GM21619 (cell line): ENCODE data around the gene MAFG.

Source experiments
- ATAC-seq: cut with Tn5 transposase; IDR thresholded peaks from one replicate; pipeline ENCODE4 v1.9.1; 2021; ENCODE audit not compliant: unreplicated experiment

MAFG gene

GRCh38 chr17:81899514-81900166 is 27.9 kb downstream of the MAFG start:
- no peak for ATAC-seq

DNA sequence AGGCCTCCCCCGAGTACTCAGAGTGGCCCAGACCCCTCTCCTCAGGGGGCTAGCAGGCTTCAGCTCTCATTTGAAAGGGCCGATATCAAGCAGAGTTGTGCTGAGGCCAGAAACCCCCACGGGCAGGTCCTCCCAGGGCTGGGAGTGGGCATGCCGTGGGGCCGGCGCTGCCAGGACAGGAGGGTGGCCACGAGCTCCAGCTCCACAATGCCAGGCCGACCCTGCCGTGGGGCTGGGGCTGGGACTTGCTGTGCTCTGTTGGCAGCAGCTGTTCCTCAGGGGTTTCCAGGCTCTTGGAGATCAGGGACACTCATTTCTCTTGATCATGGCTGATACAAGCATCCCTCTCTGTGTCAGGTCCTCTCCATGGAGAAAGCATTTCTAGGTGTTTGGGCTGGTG is 28.6 kb downstream of the MAFG start:
- no peak for ATAC-seq

DNA sequence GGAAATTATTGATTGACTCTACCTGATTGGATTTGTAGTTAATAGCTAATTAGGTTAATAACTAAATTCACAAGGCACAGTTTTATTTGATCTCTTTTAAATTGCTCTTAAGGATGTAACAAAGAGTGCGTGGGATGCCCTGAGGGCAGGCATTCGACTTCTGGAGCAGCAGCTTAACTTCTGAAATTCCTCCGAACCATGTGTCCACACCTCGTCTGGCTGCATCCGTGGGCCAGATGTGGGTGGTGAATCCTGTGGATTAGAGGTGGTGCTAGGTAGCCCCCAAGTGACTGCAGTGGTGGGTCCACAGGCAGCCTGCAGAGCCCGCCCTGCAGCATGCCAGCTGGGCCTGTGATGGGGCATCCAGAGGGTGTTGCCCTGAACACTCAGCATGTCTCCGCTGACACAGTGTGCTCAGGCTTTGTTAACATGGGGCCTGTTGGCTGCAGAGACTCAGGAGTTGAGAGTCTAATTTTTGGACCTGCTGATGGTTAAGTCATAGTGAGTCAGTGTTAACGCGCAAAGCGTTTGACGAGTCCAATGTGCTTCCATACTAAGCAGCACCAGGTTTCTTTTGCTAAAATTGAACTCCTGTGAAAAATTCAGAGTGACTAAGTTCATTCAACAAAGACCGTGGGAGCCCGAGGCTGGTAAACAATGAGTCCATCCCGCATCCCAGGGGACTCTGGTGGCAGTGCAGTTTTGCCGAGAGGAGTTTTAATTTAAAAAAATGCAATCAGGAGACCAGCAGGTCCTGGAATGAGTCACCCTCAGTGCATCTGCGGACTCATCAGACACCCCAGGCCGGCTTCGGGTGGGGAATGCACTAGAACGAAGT is 29.3 kb downstream of the MAFG start:
- ATAC-seq: no peak

- ATAC-seq: no peak
These were observed 32.1 kb downstream of the MAFG start for GRCh38 chr17:81895400-81895799.

DNA sequence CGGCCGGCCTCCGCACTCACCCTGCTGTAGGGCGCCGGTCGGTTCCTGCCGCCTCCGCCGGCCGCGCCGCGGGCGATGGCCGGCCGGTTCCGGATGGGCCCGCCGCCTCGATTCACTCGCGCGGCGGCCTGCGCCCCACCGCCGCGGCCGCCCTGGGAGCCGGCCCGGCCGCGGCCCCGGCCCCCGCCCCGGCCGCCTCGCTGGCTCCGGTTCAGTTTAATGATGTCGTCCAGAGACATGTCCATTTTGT is 36.3 kb downstream of the MAFG start:
- no peak for ATAC-seq

DNA sequence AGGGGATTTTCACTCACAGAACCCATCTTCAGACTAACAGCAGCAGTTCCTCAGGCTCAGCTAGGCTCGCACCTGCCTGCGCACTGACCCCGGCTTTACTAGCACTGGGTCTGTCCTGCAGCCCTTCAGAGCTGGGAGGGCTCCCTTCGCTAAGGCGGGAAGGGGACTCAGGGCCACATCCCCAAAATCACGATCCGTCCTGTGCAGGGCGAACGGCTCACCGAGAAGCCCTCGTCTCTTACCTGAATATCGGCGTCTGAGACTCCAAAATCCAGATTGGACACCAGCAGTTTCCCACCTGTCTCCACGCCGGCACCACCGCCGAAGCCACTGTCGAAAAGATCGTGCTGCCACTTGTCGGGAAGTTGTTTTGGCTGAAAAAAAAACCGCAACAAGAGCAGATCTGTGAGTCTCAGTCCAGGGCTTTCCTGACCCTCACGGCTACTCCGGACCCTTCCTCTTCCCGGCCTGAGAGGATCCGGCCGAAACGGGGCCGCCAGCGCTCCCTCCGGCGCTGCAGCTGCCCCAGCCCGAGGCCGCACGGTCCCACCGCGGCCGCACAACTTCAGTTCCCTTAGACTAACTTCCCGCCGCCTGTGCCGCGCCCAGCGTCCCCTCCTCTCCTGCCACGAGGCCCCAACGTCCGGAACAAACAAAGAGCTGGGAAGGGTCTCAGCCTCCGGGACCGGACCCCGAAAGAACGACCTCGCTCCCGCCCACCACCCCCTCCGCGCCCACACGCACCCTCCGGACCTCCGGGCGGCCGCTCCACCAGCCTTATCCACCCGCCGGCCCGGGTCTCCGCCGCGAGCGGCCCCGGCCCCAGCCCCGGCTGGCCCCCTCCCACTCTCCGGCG is 36.9 kb downstream of the MAFG start:
- ATAC-seq: peak; percentile 8

DNA sequence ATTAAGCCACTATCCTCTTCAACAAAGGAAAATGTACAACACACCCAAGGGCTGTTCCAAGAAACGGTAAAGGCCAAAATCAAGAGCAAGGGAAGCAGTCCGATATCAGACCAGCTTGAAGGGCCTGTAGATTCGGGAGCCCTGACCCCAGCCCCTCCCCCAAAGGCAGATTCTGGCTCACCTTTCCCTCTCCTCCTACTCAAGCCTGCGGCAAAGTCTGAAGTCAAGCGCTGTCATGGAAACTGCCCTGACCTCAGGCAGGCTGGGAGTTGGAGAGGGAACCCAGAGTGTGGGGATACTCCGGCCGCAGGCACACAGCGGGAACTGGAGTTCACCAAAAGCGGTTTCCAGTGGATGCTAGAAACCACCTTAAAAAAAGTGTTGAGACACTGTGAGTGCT is 37.9 kb downstream of the MAFG start:
- no peak for ATAC-seq

- no peak for ATAC-seq
These were observed 38.4 kb downstream of the MAFG start for GRCh38 chr17:81888988-81889595.

- no peak for ATAC-seq
These were observed 39.2 kb downstream of the MAFG start for GRCh38 chr17:81888105-81888987.

DNA sequence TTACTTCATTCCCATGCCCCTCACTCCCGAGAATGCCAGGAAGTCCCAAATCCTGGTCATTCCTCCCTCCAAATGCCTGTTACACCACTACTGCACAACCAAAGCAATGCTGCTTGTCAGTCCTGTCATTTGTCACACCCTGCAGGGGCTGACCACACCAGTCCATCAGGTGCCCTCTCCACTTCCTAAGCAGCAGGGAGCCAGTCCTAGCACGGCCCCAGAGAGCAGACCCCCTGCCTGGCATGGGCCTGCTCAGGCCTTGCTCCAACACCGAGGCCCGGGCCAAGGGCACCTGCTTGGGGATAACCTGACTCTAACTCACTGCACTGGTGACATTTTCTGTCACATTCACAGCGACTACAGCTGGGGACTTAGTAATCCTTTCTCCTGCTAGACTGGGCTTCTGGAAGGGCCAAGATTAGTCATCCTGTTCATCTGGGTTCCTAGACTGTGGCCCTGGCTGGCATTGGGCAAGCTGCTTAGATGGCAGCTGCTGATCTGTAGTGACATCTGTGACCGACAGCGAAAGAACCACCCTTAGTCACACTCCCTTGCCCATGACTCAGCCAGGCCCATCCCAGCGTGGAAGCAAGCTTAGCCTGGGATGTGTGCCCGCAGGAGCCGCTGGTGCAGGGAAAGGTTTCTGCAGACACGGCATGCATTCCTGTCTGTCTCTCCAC is 41.5 kb downstream of the MAFG start:
- ATAC-seq: no peak

DNA sequence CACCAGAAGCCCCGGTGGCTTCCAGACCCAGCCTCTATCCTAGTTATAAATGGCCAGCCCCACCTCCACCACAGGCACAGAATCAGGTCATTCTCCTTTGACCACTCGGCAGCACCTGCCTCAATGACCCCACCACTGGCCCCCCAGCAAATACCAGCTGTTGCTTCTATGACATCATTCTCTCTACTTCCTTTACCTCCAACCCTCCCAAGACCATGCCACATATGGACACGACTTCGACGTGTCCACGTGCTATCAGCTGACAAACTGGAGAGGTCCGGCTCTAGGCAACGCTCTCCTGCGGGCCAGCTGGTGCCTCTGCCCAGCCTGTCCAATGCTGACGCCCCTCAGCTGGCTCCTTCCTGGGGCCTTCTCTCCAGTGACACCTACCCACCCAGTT is 42.1 kb downstream of the MAFG start:
- ATAC-seq: no peak

DNA sequence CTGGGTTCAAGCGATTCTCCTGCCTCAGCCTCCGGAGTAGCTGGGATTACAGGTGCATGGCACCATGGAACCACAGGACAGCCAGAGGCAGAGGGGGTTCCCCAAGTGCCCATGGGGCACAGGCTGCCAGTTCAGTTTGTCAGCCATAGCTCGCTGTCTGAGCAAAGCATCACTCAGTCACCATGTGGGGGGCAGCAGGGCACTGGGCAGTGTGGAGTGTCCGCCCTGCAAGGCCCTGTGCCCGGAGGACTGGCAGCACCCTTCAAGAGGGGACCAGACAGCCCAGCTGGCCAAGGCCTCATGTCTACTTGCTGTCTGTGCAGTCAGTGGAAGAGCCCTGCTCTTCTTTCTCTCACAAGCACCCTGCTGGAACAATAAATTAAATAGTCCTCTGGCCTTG is 42.6 kb downstream of the MAFG start:
- ATAC-seq: no peak

- no peak for ATAC-seq
These were observed 43.0 kb downstream of the MAFG start for GRCh38 chr17:81884520-81884919.

DNA sequence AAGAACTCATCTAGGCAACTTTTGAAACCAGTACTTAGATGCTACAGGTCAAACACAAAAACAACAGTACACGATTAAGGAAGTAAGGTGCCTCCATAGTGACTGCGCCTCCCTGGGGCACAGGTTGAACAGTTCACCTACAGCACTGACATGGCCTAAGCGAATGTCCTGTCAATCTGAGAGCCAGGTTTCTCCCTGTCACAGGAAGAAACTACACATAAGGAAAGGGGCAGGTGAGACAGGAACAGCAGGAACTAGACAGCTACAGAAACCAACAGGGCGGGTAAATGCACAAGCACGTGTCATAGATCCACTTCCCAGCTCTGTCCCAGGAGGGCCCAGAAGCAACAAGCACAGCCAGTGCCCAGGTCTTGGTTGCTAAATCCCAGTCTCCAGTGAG is 48.4 kb downstream of the MAFG start:
- ATAC-seq: no peak

- no peak for ATAC-seq
These were observed 49.2 kb downstream of the MAFG start for GRCh38 chr17:81878294-81878693.

DNA sequence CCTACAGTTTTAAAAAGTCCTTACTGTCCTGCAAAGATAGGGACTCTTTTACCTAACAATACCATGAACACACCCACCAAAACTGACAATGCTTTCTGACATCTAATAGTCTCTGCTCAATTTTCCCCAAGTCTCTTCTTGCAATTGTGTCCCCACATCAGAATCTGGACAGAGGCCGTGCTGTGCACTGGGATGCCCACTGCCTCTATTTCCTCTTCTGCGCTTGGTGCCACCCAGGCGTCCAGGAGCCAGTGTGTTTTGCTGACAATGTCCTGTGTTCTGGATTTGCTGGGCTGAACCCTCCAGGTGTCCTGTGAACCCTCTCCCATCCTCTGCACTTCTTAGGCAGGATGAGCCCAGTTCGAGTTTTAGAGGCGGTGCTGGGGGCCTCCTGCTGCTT is 50.0 kb downstream of the MAFG start:
- ATAC-seq: no peak

DNA sequence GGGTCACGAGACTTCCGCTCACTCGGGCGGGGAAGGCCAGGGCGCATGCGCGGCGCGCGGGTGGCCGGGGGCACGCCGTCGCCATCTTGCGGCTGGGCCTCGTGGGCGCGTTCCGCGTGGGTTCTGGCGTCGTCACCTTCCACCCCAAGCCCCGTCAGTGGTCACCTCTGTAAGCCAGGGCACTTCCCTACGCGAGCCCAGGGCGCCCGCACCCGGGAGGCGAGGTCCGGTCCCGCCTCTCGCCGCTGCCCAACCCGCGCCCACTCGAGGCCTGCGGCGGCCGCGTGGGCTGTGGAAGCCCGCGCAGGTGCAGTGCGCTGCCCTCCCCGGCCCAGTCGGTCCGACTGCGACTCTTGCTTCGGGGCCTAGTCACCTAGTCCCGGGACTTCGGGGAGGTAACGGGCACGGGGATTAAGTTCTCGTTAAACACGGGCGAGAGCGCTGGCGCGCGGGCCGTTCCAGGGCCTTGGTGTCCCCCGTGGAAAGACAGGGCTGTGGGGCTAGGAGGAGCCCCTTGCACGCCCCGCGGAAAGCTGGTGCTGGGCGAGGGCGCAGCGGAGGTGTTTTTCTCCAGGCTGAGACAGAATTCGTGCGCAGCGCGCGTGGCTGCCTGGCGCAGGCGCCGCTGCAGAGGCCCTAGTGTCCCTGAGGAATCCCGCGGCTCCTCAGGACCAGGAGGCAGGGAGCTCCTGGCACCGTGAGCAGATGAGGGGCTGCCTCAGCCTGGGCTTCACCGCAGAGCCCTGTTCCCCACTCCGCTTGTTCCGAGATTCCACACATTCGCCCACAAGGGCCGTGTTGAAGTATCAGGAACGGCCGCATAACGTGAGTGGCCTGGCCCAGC is 55.9 kb downstream of the MAFG start:
- ATAC-seq: peak; percentile 23

GRCh38 chr17:81870981-81871386 is 56.6 kb downstream of the MAFG start, which contains the start of gene ARHGDIA:
Gene ARHGDIA, minus strand, starts transcription at chr17:81871337. Its CDS starts 1,407 bp downstream, at chr17:81869930.
- ATAC-seq: peak; percentile 30
